NCI-H2107 treated with DMSO at 0.1 percent for 48 hours (cell line): Measurements from ENCODE around the gene TBRG4.
"Not testable (repeated sequence)": the region's sequence is repeated elsewhere in the genome, so short reads cannot be mapped to it uniquely, and the experiment has no call there.

ENCODE experiments used
- DNase-seq: peaks from one replicate; lab custom pipeline; 2025; ENCODE audit not compliant: unreplicated experiment; lab: John Stamatoyannopoulos, UW

TBRG4 gene

GRCh38 chr7:45118292-45118691, 6.8 kb upstream of the TBRG4 start:
- no peak for DNase-seq

DNA sequence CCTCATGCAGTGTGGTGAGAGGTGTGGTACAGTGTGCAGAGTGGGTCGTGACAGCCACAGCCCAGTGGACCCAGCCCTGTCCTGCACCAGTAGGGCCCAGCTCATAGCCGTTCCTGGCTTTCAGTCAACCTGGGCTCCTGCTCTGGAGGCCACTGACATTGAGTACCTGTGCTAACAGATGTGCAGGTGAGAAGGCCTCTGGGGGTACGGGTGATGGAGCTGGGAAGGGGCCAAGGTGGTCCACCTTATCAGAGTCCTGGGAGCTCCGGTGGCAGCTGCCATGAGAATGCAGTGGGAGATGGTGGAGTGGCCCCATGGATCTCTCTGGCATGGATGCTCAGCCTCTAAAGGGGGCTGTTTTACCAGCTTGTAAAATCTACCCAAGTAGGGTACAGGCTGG, 6.1 kb upstream of the TBRG4 start:
- no peak for DNase-seq

- no peak for DNase-seq
These were observed 4.6 kb upstream of the TBRG4 start for GRCh38 chr7:45116048-45116447.

DNA sequence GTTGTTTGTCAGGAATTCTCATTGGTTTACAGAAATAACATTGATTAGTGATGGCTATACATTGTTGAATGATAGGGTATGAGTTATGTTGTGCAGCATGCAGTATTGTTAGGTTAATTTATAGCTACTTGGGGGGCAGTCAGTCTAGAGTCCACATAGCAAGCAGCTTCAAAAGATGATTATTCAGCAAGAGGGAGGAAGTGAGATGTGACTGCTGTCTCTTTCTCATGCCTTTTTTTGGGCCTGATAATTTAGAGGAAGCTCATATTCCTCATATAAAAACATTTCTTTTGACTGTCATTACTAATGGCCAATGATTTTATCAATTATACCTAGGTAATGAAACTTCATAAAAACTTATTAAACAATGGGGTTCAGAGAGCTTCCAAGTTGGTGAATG, 3.4 kb upstream of the TBRG4 start:
- no peak for DNase-seq

DNA sequence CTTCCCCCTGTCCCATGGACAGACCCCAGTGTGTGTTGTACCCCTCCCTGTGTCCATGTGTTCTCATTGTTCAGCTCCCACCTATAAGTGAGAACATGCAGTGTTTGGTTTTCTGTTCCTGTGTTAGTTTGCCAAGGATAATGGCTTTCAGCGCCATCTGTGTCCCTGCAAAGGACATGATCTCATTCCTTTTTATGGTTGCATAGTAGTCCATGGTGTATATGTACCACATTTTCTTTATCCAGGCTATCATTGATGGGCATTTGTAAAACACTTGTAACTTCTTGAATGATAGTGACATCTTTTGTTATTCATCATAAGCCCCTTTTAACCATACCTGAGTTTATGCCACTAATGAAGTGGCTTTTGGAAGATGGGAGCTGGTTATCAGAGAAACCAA, 2.8 kb upstream of the TBRG4 start:
- not testable (repeated sequence) for DNase-seq

GRCh38 chr7:45112648-45113047, 1.2 kb upstream of the TBRG4 start:
- DNase-seq = no peak

- no peak for DNase-seq
These were observed 2.6 kb downstream of the TBRG4 start for GRCh38 chr7:45108863-45109262.

GRCh38 chr7:45107356-45107755, 4.1 kb downstream of the TBRG4 start:
- no peak for DNase-seq

DNA sequence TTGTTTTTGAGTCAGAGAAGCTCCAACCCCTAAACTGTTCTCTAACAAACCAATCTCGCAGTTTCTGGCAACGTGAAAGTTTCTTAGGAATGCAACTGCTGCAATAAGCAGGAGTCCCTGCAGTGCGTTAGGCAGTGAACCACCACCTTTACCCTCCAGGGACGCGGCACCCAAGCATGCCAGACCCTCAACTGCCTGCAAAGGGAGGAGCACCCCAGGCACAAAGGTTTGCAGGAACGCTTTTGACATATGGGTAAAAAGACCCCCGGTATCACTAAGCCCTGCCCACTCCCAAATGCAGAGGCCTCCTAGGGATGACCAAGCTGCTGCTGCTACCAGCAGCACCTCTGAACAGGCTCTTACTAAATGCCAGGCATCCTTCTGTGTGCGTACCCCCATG, 4.7 kb downstream of the TBRG4 start:
- DNase-seq = no peak

DNA sequence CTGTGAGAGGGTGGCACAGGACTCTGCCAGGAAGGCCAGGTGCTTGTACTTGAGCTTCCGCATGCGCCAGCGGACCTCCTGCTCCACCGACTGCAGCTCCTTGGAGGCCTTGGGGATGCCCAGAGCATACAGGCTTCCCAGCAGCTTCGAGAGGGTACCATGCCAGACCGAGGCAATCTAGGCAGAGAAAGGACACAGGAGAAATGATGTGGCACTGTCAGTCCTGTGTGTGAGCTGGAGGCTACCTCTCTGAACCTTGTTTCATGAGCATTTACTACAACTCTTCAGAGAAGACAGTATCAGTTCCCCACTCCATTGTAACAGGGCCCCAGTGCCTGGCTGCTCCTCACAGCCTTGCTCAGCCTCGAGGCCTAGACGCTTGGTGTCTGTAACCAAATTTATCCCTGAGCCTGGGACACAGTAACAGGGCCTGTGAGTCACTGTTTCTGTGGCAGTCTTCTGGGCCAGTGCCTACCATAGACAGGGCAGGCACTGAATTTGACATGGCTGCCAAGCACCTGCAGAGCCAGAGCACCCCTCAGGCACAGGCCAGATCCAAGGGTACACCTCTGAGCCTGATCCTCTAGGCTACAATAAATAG, 5.8 kb downstream of the TBRG4 start:
- DNase-seq = no peak

- no peak for DNase-seq
These were observed 6.5 kb downstream of the TBRG4 start for GRCh38 chr7:45104844-45105587.

DNA sequence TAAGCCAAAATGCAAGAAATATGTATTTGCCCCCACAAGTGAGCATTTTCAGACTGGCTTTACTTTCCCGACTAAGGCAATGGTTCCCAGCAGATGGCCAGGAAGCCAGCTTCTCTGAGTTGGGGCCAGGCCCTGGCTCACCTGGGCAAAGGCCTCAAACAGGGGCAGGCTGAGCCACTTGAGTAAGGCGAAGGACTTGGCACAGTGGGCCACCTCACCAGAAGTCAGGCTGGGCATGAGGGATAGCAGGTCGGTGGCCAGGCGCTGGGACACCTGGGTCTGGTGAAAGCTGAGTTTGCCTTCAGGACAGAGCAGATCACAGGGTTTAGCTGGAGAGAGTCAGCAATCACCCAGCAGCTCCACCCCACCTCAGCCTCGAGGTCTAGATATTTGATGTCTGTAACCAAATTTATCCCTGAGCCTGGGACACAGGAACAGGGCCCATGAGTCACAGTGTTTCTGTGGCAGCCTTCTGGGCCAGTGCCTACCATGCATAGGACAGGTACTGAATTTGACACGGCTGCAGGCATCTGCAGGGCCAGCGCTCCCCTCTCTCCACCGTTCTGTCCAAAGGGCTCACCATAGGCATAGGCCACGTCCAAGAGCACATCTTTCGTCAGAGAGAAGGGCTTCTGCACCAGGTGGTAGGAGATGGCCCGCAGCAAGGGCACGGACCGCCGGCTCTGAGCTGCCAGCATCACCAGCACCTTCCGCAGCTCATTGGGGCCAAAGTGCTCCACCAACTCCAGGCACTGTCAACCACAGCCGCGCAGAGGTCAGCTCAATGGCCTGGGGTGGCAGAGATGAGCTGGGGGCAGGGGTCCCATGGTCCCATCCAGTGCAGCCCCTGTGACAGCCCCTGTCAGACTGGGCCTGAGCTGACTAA, 7.3 kb downstream of the TBRG4 start:
- no peak for DNase-seq

- DNase-seq = no peak
These were observed 8.4 kb downstream of the TBRG4 start for GRCh38 chr7:45102785-45103712.

DNA sequence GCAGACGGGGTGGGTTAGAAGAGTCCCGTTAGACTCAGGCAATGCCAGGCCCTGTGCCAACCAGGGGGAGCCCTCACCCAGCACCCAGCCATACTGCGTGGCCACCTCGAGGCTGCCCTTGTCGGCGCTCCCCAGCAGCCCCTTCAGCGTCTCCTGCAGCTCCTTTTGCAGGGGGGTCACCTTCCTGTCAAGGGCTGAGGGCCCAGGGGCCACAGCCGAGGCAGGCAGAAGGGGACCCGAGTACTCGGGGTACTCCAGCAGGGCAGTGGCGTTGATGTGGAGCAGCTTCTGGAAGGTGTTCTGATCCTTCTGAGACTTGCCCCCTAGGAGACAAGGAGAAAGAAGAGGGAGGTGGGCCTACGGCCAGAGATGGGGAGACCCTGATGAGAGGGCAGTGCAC, 9.7 kb downstream of the TBRG4 start:
- DNase-seq = no peak

DNA sequence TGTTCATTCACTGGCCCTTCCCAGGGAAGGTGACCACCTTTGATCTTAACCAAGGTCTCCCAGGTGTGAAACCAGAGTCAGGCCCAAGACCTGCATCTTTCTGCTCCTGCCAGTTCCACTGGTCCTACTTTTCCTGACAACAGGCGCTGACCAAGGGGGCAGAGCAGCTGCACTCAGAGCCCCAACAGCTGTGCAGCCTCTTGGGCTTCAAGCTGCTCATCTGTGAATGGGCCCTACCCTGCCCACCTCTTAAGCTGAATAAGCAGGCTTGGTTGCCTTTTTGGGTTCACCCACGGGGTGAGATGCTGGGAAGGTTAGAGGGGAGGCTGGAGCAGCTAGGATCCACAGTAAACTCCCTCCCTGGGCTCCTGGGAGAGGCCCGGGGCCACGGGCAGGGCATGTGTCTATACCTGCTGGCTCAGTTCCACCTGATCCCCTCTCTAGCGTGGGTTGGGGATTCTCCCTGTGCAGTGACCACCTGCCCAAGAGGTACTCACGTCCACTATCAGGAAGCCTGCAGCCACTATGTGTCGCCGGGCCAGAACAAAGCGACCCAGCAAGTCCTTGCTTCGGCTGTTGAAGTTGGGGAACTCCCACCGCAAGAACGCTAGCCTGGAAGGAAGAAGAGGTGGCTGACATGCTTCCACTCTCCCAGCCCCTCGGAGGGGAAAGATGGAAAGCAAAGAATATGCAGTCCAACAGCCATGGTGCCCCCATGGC, 10.6 kb downstream of the TBRG4 start:
- DNase-seq = no peak

DNA sequence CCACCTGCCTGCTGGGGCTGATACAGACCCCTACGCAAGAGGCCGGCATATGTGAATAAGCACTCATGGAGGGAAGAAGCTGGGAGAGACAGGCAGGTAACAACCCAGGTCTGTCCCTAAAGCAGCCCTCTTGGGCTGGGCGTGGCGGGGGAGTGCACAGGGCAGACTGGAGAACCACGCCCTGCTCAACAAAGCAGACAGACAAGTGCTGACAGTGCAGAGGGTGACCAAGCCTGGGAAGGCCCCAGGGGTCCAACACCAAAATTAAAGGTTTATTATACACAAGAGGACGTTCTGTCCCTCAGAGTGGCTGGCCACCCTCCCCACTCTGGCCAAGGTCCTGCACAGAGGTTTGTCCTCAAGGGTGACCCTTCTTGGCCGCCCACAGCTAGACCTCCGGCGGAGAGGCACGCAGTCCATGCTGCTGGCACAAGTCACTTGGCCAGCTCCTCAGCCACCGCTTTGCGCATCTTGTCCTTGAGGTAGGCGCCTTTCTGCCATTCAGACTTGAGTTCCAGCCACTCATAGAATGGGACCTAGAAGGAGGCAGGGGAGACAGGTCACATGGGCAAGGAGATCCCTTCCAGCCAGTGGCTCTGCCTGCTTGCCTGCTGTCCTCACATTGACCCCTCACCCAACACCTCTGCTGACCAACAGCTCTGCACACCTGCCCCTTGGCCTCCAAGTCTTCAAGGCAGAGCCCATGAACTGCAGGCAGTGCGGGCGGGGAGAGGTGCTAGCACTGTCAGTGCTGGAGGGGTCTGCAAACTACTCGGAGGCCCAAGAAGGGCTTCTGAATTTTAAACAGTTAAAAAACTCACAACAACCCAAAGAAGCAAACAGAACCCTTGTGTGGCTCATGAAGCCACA, 11.4 kb downstream of the TBRG4 start:
- no peak for DNase-seq

GRCh38 chr7:45098983-45099839, 12.3 kb downstream of the TBRG4 start:
- no peak for DNase-seq

DNA sequence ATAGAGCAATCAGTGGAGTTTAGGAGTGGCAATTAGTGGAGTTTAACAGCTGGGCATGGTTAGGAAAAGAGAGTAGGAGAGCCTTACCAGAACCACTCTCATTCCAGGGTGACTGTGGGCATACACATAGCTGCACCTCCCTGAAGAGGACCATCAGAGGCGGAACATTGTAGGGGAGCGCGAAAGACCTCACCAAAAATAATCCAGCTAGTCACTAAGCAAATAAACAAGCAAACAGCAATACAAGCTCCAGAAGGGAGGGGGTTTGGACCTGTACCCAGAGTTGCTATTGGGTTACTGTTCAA, 18.6 kb downstream of the TBRG4 start:
- no peak for DNase-seq
